ENCODE measurements around the gene MARK3.

Gene MARK3

GRCh38 chr14:103531421-103532215 is 146.4 kb downstream of the MARK3 start:
- no peak overlapping the region for H3K4me3 ChIP-seq (ENCODE audit: low read length)
- TF ChIP-seq CTCF (conservative IDR thresholded peaks at IDR 0.05; ENCODE audit: low read depth, low read length), result no peak
- DNase-seq (ENCODE audit: low read depth), result no peak

GRCh38 chr14:103532216-103533136 is 147.3 kb downstream of the MARK3 start:
- no peak for TF ChIP-seq CTCF (conservative IDR thresholded peaks at IDR 0.05; ENCODE audit: low read depth, low read length)
- no peak overlapping the region for H3K4me3 ChIP-seq (ENCODE audit: low read length)
- no peak for DNase-seq (ENCODE audit: low read depth)

GRCh38 chr14:103533137-103533998 is 148.2 kb downstream of the MARK3 start:
- DNase-seq (ENCODE audit: low read depth), result no peak
- H3K4me3 ChIP-seq (ENCODE audit: low read length), result no peak overlapping the region
- TF ChIP-seq CTCF (conservative IDR thresholded peaks at IDR 0.05; ENCODE audit: low read depth, low read length), result no peak

DNA sequence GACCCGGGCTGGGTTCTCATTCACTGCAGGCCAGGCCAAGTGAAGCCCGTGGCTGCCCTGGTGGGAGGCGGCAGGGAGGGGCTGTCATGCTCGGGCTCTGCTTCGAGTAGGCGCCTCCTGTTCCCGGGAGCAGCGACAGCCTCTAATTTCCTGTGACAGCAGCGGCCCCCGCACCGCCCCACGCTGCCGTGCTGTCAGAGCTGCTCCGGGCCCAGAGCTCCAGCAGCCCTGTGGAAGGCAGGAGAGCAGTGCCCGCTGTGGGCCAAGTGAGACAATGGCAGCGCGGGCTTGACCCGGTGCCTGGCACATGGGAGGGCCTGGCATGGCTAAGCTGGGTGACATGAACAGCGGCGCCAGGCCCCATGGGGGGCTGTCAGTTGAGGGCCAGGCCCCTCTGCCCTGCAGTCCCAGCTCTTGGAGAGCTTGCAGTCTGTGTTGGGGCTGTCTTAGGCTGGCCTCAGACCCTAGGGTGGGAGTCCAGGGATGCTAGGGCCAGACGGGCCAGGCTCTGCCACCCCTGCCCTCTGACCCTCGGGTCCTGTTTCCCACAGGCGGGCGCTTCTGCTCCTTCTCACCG is 148.9 kb downstream of the MARK3 start:
- no peak overlapping the region for H3K4me3 ChIP-seq (ENCODE audit: low read length)
- TF ChIP-seq CTCF (conservative IDR thresholded peaks at IDR 0.05; ENCODE audit: low read depth, low read length), result no peak
- DNase-seq (ENCODE audit: low read depth), result no peak

GRCh38 chr14:103534576-103535061 is 149.4 kb downstream of the MARK3 start:
- H3K4me3 ChIP-seq (ENCODE audit: low read length), result no peak overlapping the region
- no peak for DNase-seq (ENCODE audit: low read depth)
- no peak for TF ChIP-seq CTCF (conservative IDR thresholded peaks at IDR 0.05; ENCODE audit: low read depth, low read length)
